Measurements from ENCODE around the gene GALNT9.

Gene GALNT9

DNA sequence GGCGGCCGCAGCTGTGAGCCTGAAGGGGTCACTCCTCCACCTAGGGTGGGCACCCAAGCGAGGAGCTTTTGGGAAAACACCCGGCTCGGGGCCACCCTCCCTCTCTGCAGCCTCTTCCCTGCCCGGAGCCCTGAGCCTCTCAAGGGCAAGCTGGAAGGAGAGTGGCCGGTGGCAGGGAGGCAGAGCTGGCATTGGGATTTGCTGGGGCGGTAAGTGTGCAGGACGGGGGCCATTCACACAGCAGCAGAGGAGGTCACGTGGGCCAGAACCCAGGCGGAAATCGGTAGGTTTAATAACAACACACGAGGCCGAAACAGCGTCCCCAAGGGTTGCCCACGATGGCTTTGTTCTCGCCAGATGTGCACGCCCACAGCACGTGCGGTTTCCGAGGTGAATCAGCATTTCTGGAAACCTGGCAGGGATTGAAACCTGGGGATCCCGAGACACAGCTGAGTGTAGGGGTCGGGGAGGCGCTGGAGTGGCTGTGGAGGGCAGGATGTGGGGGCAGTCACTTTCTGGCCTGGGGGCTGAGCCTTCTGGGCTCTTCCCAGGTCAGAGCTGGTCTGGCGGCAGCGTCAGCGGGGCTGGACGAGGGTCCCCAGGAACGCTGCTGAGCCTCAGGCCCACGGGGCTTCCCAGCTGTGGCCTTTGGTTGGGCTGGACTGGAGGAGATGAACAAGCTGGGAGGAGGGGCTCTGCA lies 161.6 kb downstream of the GALNT9 start:
- no peak for DNase-seq (ENCODE audit: low read depth)

DNA sequence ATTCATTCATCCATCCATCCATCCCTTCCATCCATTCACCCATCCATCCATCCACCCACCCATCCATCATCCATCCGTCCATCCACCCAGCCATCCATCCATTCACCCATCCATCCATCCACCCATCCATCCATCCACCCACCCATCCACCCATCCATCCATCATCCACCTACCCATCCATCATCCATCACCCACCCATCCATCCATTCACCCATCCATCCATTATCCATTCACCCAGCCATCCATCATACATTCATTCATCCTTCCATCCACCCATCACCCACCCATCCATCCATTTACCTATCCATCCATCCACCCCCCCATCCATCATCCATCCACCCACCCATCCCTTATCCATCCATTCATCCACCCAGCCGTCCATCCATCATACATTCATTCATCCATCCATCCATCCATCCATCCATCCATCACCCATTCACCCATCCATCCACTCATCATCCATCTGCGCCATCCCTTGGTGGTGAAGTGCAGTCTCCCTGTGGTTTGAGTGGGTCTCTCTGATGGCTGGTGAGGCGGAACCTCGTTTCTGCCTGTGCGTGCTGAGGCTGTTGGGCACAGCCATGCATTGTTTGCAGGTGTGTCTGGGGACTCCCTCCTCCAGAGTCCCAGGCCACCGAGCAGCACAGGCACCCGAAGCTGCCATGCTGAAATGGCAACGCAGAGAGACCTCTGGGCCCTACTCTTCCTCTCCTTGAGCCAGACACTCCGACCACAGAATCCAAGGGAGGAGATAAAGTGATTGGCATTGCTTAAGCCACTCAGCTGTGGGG lies 162.4 kb downstream of the GALNT9 start:
- DNase-seq (ENCODE audit: low read depth), result no peak

DNA sequence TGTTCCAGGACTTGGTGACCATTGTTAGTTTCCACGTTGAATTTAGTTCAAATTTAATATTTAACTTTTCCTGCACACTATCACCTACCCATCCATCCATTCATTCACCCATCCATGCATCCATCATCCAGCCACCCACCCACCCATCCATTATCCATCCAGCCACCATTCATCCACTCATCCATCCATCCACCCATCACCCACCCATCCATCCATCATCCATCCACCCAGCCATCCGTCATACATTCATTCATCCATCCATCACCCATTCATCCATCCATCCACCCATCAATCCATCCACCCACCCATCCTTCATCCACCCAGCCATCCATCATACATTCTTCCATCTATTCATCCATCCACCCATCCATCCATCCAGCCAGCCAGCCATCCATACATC lies 163.3 kb downstream of the GALNT9 start:
- DNase-seq (ENCODE audit: low read depth), result no peak

DNA sequence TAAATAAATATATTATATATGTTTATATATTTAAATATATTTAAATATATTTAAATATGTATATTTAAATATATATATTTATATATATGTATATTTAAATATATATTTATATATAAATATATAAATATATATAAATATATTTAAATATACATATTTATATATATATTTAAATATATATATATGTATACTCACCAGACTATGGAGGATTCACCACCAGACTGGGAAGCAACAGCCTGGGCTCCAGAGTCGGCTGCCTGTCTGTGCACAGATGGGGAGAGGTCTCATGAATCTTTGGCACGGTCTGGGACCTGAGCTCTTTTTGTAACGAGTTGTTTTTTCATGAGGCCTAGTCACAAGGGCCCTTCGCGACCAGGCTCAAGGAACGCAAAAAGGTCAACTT lies 163.8 kb downstream of the GALNT9 start:
- no peak for DNase-seq (ENCODE audit: low read depth)

DNA sequence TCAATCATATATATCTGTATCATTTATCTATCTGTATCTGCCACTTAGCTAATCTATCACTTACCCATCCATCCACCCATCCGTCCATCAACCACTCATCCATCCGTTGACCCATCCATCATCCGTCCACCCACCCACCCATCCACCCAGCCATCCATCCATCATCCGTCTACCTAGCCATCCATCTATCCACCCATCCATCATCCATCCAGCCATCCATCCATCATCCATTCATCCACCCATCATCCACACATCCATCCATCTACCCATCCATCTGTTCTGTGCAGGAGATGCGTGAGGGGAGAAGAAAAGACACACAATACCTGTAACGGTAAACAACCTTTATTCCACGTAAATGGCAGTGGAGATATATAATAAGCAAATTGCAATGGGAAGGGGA lies 165.0 kb downstream of the GALNT9 start:
- DNase-seq (ENCODE audit: low read depth), result no peak

DNA sequence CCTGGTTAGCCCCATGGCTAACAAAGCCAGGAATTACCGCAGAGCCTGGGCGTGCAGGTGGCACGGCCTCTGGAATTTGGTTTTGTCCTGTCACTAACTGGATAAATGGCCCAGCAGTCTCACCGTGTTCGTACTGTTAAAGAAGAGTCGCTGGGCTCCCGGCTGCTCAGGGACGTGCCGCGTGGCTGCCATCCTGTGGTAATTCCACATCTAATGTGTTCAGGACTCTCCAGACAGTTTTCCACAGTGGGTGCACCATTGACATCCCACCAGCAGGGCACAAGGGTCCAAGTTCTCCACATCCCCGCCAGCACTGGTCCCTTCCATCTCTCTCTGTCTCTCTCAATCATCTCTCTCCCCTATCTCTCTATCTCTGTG lies 165.5 kb downstream of the GALNT9 start:
- DNase-seq (ENCODE audit: low read depth), result no peak

DNA sequence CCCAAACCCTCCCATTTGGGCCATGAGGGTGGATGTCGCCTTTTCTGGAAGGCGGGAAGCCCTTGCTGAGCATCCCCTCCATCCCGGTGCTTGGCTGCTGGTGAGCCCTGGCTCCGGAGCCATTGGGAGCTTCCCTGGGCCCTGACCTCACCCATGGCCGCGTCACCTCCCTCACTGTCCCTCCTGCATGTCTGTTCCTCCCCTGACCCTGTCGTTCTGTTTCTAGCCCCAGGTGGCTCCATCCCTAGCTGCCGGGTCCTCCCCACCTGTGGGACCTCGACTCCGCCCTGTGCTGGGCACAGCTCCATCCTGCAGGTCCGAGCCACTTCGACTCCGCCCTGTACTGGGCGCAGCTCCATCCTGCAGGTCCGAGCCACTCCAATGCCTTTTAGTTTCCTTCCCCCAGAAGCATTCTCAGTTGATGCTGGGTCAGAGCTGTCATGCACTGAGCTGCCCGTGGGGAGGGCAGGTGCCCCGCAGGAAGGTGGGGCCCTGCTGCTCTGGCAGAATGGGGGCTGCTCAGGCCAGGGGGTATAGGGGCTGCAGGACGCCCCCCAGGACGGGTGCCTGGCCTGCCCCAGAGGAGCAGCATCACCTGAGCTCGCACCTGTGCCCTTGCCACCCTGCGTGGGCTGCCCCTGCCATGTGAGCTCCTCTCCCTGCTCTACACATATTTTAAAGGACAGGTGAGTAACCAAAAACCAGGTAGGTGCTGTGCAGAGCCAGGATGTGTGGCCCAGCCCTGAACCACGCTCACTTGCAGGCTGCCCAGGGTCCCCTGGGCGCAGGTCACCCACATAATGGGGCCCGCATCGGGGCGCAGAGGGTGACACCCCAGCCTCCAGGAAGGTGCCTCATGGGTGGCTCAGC lies 166.1 kb downstream of the GALNT9 start:
- no peak for DNase-seq (ENCODE audit: low read depth)

DNA sequence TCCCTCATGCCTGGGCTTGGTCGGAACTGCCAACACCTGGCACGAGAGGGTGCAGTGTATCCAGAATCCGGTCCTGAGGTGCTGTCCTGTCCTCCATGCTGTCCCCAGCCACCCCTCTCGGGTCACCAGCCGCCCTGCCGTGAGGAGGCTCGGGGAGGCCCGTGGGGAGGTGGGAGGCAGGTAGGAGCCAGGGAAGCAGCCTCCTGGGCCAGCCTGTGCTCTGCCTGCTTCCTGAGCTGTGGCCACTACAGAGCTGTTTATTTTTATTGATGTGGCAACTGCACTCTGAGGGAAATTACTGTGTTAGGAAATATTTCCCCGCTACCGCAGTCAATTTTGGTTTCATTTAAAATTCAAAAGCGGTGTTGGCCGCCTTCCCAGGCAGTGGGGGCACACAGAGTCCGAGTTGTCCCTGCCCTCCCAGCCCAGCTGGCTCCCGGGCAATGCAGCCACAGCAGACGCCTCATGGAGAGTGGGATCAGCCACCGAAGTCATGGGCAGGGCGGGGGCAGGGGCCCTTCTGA lies 166.8 kb downstream of the GALNT9 start:
- peak; percentile 75 for DNase-seq (ENCODE audit: low read depth)

DNA sequence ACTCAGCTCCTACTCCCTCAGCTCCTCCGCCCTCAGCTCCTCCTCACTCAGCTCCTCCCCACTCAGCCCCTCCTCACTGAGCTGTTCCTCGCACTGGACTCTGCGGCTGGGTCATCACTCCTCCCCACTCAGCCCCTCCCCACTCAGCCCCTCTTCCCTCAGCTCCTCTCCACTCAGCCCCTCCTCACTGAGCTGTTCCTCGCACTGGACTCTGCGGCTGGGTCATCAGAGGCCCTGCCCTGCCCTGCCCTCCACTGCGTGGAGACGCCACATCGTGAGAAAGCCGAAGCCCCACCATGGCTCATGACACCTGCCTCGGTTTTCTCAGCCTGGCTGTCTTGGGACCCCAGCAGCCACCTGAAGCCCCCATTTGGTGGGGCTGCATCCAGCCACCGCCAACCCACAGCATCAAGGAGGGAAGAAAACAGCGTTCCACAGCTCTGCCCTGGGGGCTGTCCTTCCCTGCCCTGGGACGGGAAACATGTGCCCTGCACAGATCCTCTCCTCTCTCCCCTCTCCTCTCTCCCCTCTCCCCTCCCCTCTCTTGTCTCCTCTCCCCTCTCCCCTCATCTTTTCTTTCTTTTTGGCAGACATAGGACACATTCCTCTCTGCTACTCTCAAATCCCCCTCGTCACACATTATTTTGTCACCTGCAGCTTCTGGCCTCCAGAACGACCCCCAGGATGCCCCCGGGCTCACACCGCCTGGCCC lies 167.4 kb downstream of the GALNT9 start:
- DNase-seq (ENCODE audit: low read depth), result no peak

DNA sequence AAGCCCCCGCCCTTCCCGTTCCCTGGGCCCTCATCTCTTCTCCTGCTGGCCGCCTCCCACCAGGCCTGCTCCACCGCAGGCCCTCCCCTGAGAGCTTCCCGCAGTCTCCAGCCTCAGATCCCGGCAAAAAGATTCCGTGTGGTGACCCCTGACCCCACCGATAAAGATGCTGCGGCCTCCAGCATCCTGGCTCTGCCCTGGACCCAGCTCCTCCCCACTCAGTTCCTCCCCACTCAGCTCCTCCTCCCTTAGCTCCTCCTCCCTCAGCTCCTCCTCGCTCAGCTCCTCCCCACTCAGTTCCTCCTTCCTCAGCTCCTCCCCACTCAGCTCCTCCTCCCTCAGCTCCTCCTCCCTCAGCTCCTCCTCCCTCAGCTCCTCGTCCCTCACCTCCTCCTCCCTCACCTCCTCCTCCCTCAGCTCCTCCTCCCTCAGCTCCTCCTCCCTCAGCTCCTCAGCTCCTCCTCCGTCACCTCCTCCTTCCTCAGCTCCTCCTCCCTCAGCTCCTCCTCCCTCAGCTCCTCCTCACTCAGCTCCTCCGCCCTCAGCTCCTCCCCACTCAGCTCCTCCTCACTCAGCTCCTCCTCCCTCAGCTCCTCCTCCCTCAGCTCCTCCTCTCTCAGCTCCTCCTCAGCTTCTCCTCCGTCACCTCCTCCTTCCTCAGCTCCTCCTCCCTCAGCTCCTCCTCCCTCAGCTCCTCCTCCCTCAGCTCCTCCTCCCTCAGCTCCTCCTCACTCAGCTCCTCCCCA lies 168.2 kb downstream of the GALNT9 start:
- DNase-seq (ENCODE audit: low read depth), result no peak

DNA sequence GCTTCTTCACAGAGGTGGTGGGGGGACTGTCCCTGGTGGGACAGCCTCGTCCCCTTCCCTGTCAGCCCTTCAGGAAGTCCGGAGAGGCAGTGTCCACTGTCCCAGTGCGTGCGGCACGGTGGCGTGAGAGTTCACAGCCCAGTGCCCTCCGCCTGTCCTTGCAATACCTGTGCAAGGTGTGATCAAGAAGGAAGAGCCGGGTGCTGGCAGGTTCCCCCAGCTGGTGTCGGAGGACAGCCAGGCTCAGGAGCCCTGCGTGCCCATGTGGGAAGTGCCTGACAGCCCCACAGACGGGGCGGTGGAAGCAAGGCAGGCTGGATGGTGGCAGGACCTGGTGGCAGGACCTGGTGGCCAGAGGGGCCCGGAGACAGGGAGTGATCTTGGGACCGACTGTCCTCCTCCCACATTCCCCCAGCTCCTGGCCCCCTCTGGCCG lies 168.8 kb downstream of the GALNT9 start:
- DNase-seq (ENCODE audit: low read depth), result no peak

DNA sequence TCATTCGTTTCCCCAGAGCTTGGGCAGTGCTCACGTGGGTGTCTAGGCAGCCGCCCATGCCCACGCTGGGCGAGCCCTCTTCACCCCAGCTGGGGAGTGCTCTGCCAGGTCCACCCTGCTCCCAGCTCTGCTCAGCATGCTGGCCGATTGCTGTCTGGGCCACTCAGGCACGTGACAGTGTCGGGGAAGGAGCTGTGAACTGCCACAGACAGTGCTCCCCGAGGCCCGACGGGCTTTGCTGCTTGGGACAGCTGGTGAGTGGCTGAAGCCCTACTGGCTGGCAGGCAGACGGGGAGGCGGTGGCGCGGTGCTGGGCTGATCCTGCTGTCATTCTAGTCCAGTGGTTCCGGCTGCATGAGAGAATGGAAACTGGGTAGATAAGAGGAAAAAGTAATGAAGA lies 169.4 kb downstream of the GALNT9 start:
- DNase-seq (ENCODE audit: low read depth), result no peak

DNA sequence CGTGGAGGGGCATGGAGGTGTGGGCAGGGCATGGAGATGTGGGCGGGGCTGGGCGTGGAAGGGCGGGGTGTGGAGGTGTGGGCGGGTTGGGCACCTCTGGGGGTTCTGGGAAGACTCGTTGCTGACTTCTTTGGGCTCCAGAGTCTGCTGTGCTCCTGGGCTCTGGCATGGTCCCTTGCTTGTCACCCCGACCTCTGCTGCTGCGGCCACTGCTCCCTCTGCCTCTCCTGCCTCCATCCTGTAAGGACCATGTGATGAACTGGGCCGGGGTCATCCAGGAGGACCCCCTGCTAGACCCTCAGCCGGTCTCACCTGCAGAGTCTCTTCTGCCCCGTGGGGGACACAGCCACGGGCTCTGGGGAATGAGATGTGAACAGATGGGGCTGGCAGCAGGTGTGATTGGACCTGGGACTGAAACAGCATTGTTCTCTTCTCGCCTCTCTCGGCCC lies 169.8 kb downstream of the GALNT9 start:
- no peak for DNase-seq (ENCODE audit: low read depth)

DNA sequence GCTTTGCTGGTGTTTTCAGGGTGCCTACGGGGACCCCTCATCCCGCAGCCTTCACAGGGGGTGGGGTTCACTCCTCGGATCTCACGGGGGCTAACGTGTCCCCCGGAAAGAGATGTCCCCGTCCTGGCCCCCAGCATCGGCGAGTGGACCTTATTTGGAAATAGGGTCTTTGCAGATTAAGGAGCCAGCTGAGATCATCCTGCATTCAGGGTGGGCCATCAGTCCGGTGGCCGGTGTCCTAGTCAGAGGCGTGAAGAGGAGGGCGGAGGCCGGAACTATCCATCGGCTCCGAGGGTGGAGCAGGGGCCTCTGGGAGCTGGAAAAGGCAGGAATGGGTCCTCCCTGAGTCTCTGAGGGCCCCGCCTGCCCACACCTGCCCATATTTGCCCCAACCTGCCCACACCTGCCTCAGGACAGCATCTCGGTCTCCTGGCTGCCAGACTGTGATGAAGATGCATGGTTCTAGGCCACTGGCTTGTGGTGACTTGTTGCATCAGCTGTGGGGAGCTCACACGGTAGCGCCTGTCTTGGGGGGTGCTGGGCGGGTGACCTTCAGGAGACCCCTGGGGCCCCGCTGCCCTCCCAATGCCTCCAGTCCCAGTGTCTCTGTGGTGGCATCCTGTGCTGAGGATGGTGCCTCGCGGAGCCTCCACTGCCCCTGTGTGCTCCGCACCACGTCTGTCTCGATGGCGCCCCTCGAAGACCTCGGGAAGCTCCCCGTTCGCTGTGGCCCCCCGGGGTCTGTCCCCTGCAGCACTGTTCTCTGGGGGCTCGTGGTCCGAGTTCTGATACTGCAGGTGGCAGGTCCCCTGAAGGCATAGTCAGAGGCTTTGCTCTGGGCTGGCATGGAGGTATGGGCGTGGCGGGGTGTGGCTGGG lies 170.5 kb downstream of the GALNT9 start:
- no peak for DNase-seq (ENCODE audit: low read depth)

DNA sequence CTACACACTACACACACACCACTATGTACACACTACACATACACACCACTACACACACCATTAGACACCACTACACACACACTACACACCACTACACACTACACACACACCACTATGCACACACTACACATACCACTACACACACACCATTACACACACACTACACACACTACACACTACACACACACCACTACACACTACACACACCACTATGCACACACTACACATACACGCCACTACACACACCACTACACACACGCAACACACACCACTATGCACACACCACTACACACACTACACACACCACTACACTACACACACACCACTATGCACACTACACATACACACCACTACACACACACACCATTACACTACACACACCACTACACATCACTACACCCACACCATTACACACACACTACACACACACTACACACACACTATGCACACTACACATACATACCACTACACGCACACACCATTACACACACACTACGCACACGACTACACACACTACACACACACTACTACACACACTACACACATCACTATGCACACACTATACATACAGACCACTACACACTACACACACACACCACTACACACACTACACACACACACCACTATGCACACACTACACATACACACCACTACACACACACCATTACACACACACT lies 171.5 kb downstream of the GALNT9 start:
- DNase-seq (ENCODE audit: low read depth), result no peak

DNA sequence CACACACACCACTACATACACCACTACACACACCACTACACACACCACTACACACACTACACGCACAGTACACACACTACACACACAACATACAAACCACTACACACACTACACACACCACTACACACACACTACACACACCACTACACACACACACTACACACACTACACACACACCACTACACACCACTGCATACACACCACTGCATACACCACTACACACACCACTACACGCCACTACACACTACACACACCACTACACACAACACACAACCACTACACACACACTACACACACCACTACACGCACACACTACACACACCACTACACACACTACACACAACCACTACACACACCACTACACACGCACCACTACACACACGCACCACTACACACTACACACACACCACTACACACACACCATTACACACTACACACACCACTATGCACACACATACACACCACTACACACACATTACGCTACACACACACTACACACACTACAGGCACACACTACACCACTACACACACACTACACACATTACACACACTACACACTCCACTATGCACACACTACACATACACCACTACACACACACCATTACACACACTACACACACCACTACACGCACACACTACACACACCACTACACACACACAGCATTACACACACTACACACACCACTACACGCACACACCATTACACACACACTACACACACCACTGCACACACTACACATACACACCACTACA lies 172.6 kb downstream of the GALNT9 start:
- no peak for DNase-seq (ENCODE audit: low read depth)

DNA sequence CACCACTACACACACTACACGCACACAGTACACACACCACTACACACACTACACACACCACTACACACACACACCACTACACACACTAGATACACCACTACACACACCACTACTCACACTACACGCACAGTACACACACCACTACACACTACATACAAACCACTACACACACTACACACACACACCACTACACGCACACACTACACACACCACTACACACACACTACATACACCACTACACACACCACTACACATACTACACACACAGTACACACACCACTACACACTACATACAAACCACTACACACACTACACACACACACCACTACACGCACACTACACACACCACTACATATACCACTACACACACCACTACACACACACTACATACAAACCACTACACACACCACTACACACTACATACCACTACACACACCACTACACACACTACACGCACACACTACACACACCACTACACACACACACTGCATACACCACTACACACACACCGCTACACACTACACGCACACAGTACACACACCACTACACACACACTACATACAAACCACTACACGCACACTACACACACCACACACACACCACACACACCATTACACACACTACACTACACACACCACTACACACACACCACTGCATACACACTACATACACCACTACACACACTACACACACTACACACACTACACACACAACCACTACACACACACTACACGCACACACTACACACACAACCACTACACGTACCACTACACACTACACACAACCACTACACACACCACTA lies 173.4 kb downstream of the GALNT9 start:
- DNase-seq (ENCODE audit: low read depth), result no peak

All from GM04504 (cell line).